SIG-M5 (cell line): ENCODE measurements around the gene ARHGAP27.
"Not testable (repeated sequence)": the region's sequence is repeated elsewhere in the genome, so short reads cannot be mapped to it uniquely, and the experiment has no call there.

Source experiments
- DNase-seq: peaks from one replicate; lab custom pipeline; 2025; lab: John Stamatoyannopoulos, UW

Gene ARHGAP27

GRCh38 chr17:45357364-45357997 is 75.2 kb downstream of the ARHGAP27 start:
- DNase-seq, result no peak

GRCh38 chr17:45355087-45355486 is 77.6 kb downstream of the ARHGAP27 start:
- DNase-seq, result no peak

GRCh38 chr17:45353043-45353442 is 79.6 kb downstream of the ARHGAP27 start:
- no peak for DNase-seq

- DNase-seq, result no peak
Observed at GRCh38 chr17:45351831-45352230, 80.8 kb downstream of the ARHGAP27 start.

- DNase-seq, result no peak
Observed at GRCh38 chr17:45347444-45347843, 85.2 kb downstream of the ARHGAP27 start.

- no peak for DNase-seq
Observed at GRCh38 chr17:45346216-45347015, 86.3 kb downstream of the ARHGAP27 start.

GRCh38 chr17:45345554-45346215 is 87.0 kb downstream of the ARHGAP27 start:
- no peak for DNase-seq

GRCh38 chr17:45345246-45345553 is 87.5 kb downstream of the ARHGAP27 start:
- no peak for DNase-seq

GRCh38 chr17:45343967-45344664 is 88.6 kb downstream of the ARHGAP27 start:
- DNase-seq, result not testable (repeated sequence)
